ENCODE measurements around the gene FAM241B.

Gene FAM241B

DNA sequence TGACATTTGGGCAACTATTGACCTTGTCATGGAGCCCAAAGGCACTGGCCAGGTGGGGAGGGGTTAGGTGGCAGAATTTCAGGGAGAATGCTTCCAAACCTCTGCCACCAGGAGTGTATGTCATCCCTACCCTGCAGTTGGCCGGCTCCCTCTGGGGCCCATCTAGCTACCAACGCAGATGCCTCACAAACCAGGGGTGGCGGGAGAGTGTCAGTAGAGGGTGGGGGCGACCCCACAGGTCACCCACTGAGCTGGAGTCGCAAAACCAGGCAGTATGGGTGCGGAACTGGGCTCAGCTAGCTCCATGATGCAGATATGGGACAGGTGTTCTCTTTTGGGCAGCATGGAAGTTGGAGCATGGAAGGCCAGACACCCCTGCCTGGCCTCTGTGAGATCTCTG lies 51.4 kb downstream of the FAM241B start:
- Histone ChIP-seq H3K36me3 (ENCODE audit: control insufficient read depth in 2 of 2, insufficient read depth in 1 of 2, low read length in 2 of 2) (no peaks in the 10 kb centered on the region), H3K4me1 (ENCODE audit: control insufficient read depth, insufficient read depth, low read length) (no peaks in the 10 kb centered on the region), H3K9me3 (ENCODE audit: control insufficient read depth, insufficient read depth, low read depth, low read length) (no peaks in the 10 kb centered on the region), H3K4me3 (ENCODE audit: low read depth, low read length) (no peak overlapping the region), H3K27ac (ENCODE audit: extremely low read depth, low read depth, low read length) (no peak overlapping the region)
- ChIA-PET CTCF (interaction anchor here (0.7 to 2.2 kb wide), 5 partner anchors 14 to 306 kb away, joined by 3 to 9 read pairs (median 3); no protein-coding TSS in a partner anchor), POLR2A (no interaction called here)
- no peak for TF ChIP-seq ZNF366 (tag by site-specific recombination; conservative IDR thresholded peaks at IDR 0.05)
- TF ChIP-seq ZBTB7A (tag by site-specific recombination; IDR thresholded peaks at IDR 0.05; ENCODE audit: low read depth): no peak
- TF ChIP-seq ZNF184 (tag by site-specific recombination; IDR thresholded peaks at IDR 0.05): no peak
- no peak for TF ChIP-seq REPIN1 (tag by site-specific recombination; IDR thresholded peaks at IDR 0.05; ENCODE audit: low read depth)
- TF ChIP-seq ZNF121 (tag by site-specific recombination; IDR thresholded peaks at IDR 0.05): no peak
- TF ChIP-seq, protein P1, sequence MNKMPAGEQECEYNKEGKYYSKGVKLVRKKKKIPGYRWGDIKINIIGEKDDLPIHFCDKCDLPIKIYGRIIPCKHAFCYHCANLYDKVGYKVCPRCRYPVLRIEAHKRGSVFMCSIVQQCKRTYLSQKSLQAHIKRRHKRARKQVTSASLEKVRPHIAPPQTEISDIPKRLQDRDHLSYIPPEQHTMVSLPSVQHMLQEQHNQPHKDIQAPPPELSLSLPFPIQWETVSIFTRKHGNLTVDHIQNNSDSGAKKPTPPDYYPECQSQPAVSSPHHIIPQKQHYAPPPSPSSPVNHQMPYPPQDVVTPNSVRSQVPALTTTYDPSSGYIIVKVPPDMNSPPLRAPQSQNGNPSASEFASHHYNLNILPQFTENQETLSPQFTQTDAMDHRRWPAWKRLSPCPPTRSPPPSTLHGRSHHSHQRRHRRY (tag by site-specific recombination; IDR thresholded peaks at IDR 0.05): no peak
- no peak for TF ChIP-seq ZNF133 (tag by site-specific recombination; IDR thresholded peaks at IDR 0.05)
- TF ChIP-seq ZNF585B (tag by site-specific recombination; IDR thresholded peaks at IDR 0.05): no peak
- TF ChIP-seq ZNF629 (tag by site-specific recombination; IDR thresholded peaks at IDR 0.05): no peak
- no peak for TF ChIP-seq ZNF571 (tag by site-specific recombination; IDR thresholded peaks at IDR 0.05)
- TF ChIP-seq, protein P2, sequence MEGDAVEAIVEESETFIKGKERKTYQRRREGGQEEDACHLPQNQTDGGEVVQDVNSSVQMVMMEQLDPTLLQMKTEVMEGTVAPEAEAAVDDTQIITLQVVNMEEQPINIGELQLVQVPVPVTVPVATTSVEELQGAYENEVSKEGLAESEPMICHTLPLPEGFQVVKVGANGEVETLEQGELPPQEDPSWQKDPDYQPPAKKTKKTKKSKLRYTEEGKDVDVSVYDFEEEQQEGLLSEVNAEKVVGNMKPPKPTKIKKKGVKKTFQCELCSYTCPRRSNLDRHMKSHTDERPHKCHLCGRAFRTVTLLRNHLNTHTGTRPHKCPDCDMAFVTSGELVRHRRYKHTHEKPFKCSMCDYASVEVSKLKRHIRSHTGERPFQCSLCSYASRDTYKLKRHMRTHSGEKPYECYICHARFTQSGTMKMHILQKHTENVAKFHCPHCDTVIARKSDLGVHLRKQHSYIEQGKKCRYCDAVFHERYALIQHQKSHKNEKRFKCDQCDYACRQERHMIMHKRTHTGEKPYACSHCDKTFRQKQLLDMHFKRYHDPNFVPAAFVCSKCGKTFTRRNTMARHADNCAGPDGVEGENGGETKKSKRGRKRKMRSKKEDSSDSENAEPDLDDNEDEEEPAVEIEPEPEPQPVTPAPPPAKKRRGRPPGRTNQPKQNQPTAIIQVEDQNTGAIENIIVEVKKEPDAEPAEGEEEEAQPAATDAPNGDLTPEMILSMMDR (tag by site-specific recombination; IDR thresholded peaks at IDR 0.05): no peak
- TF ChIP-seq ZNF423 (tag by site-specific recombination; IDR thresholded peaks at IDR 0.05): no peak
- no peak for TF ChIP-seq SETDB1 (IDR thresholded peaks at IDR 0.05; ENCODE audit: insufficient read length, low read length)
- no peak for TF ChIP-seq PRDM1 (tag by site-specific recombination; IDR thresholded peaks at IDR 0.05)
- TF ChIP-seq ZNF112 (tag by site-specific recombination; IDR thresholded peaks at IDR 0.05): no peak
- TF ChIP-seq ZNF776 (tag by site-specific recombination; IDR thresholded peaks at IDR 0.05; ENCODE audit: borderline replicate concordance): no peak

DNA sequence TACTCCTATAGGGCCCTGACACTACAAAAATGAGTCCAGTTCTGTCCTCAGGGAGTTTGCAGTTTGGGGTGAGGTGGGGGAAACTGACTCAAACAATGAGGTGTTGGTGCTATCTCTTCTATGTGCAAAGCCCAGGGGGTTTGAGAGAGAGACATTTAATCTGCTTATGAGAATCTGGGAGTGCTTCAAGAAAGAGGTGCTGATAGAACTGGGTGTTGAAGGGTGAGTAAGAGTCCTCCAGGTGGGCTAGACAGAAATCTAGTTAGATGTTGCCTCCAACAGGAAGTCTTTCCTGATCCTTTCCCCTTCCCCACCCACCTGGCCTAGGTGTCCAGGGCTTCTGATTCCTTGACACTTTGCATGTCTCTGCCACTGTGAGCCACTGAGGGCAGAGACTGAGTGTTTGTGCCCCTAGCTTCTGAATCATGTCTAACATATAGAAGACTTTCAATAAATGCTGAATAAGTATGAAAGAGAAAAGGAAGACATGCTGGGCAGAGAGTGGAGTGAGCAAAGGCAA lies 53.0 kb downstream of the FAM241B start:
- no peaks in the 10 kb centered on the region for H3K9me3 ChIP-seq (ENCODE audit: control insufficient read depth, insufficient read depth, low read depth, low read length)
- H3K4me3 ChIP-seq (ENCODE audit: low read depth, low read length): no peak overlapping the region
- POLR2A ChIA-PET: no interaction called here
- CTCF ChIA-PET: interaction anchor here (0.7 to 2.2 kb wide), 2 partner anchors 13 to 488 kb away, joined by 3 to 9 read pairs; no protein-coding TSS in a partner anchor
- H3K4me1 ChIP-seq (ENCODE audit: control insufficient read depth, insufficient read depth, low read length): no peaks in the 10 kb centered on the region
- H3K27ac ChIP-seq (ENCODE audit: extremely low read depth, low read depth, low read length): no peak overlapping the region
- H3K36me3 ChIP-seq (ENCODE audit: control insufficient read depth in 2 of 2, insufficient read depth in 1 of 2, low read length in 2 of 2): no peaks in the 10 kb centered on the region
- no peak for TF ChIP-seq ZNF785 (tag by site-specific recombination; IDR thresholded peaks at IDR 0.05)
- 0 out of 2 replicates have a peak, but pooled peaks have one; percentile 49 for TF ChIP-seq ZFP3 (tag by site-specific recombination; IDR thresholded peaks at IDR 0.05; ENCODE audit: low read depth)
